ENCODE results near the gene C1orf226. TPM values are rescaled to one million over a fixed set of nuclear protein-coding genes. Genes with fewer than 3 reads are reported as not detected.

The C1orf226 gene
- total RNA-seq, 1 experiment from 2014 or later, result 4.3 TPM

GRCh38 chr1:162390396-162391185, 9.1 kb downstream of the C1orf226 start:
- Histone ChIP-seq H3K27me3 (ENCODE audit: low read length) (no peaks in the 10 kb centered on the region), H2AFZ (ENCODE audit: low read length) (no peak overlapping the region), H3K4me1 (ENCODE audit: insufficient read depth, low read length) (peaks cover 11% of the 10 kb centered on the region), H3K9me2 (replicated peaks; ENCODE audit: low read length) (no peaks in the 10 kb centered on the region), H3F3A (ENCODE audit: low read length, unreplicated experiment) (no peaks in the 10 kb centered on the region), H3K9ac (ENCODE audit: low read length) (no peak overlapping the region), H3K36me3 (ENCODE audit: low read depth, low read length) (no peaks in the 10 kb centered on the region), H3K79me2 (ENCODE audit: low read length) (no peaks in the 10 kb centered on the region), H3K4me2 (ENCODE audit: low read length) (no peak overlapping the region), H3K27ac (ENCODE audit: low read length) (no peak overlapping the region), H3K4me3 (ENCODE audit: low read length) (no peak overlapping the region), H4K20me1 (ENCODE audit: low read length) (no peaks in the 10 kb centered on the region), H3K9me3 (ENCODE audit: low read length) (no peaks in the 10 kb centered on the region)
- BruUV-seq (replicated peaks), result no TSS peak
- DNase-seq (no peak), ATAC-seq (no peak)
- no peak for TF ChIP-seq EZH2phosphoT487 (IDR thresholded peaks at IDR 0.05; ENCODE audit: borderline replicate concordance, low read length)
- no peak for TF ChIP-seq EZH2 (IDR thresholded peaks at IDR 0.05; ENCODE audit: low read length, unreplicated experiment)
- TF ChIP-seq, protein P1, sequence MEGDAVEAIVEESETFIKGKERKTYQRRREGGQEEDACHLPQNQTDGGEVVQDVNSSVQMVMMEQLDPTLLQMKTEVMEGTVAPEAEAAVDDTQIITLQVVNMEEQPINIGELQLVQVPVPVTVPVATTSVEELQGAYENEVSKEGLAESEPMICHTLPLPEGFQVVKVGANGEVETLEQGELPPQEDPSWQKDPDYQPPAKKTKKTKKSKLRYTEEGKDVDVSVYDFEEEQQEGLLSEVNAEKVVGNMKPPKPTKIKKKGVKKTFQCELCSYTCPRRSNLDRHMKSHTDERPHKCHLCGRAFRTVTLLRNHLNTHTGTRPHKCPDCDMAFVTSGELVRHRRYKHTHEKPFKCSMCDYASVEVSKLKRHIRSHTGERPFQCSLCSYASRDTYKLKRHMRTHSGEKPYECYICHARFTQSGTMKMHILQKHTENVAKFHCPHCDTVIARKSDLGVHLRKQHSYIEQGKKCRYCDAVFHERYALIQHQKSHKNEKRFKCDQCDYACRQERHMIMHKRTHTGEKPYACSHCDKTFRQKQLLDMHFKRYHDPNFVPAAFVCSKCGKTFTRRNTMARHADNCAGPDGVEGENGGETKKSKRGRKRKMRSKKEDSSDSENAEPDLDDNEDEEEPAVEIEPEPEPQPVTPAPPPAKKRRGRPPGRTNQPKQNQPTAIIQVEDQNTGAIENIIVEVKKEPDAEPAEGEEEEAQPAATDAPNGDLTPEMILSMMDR (conservative IDR thresholded peaks at IDR 0.05; ENCODE audit: low read depth, low read length), result no peak
- intact Hi-C loops (cut with micrococcal nuclease), result loop anchor here (10.0 kb wide), 2 partner anchors 234 to 626 kb away; partner anchors contain the start of gene ATF6
- ChIA-PET CTCF (interaction anchor here (0.6 to 1.9 kb wide), 2 partner anchors 33 to 332 kb away, joined by 9 to 14 read pairs (median 9); no protein-coding TSS in a partner anchor), POLR2A (ENCODE audit: unreplicated experiment) (no interaction called here)

DNA sequence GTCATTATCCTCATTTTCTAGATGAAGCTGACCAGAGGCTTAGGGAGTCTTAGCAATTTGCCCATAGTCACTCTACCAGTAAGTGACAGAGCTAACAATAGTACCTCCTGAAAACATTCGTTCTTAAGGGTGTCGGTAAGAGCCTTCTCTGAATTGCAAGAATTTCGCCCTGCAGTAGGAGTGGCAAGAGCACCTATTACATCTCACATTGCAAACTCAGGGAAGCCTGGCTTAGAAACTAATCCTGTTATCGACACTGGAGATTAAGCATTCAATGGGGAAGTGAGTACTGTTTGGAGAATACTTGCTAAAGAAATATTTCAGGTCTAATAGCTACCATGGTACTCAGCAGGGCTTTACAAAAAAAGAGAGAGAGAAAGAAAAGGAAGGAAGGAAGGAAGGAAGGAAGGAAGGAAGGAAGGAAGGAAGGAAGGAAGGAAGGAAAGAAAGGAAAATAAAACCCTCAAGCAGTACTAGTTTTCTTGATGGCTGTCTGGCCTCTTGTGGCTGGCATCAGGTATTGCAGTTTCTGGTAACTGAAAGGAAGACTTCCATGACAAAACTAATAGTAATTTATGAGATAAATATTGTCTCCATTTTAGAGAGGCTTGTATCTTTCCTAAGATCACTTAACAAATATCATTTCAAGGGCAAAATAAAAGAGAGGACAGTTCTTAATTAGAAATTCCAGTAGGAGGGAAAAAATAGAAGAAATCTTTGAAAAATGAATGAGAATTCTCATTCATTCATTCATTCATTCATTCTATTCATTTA, 10.4 kb downstream of the C1orf226 start:
- peaks cover 11% of the 10 kb centered on the region for H3K4me1 ChIP-seq (ENCODE audit: insufficient read depth, low read length)
- TF ChIP-seq EZH2phosphoT487 (IDR thresholded peaks at IDR 0.05; ENCODE audit: borderline replicate concordance, low read length), result no peak
- TF ChIP-seq EZH2 (IDR thresholded peaks at IDR 0.05; ENCODE audit: low read length, unreplicated experiment), result no peak
- TF ChIP-seq, protein P1 (conservative IDR thresholded peaks at IDR 0.05; ENCODE audit: low read depth, low read length), result peak; percentile 91
- CTCF ChIA-PET, result interaction anchor here (0.6 to 1.7 kb wide), 5 partner anchors 11 to 355 kb away, joined by 4 to 20 read pairs (median 6); partner anchors contain the start of gene C1orf226
- no TSS peak for BruUV-seq (replicated peaks)
- DNase-seq (peak; percentile 71), ATAC-seq (peak; percentile 57)
- no peaks in the 10 kb centered on the region for H3K9me3 ChIP-seq (ENCODE audit: low read length)
- no peaks in the 10 kb centered on the region for H3F3A ChIP-seq (ENCODE audit: low read length, unreplicated experiment)
- H3K27ac ChIP-seq (ENCODE audit: low read length), result no peak overlapping the region
- H3K9me2 ChIP-seq (replicated peaks; ENCODE audit: low read length), result no peaks in the 10 kb centered on the region
- no peaks in the 10 kb centered on the region for H4K20me1 ChIP-seq (ENCODE audit: low read length)
- intact Hi-C loops (cut with micrococcal nuclease), result loop anchor here (1.0 to 10.0 kb wide), 6 partner anchors 35 to 627 kb away; partner anchors contain the start of gene ATF6
- H3K9ac ChIP-seq (ENCODE audit: low read length), result no peak overlapping the region
- H3K27me3 ChIP-seq (ENCODE audit: low read length), result no peaks in the 10 kb centered on the region
- no peaks in the 10 kb centered on the region for H3K36me3 ChIP-seq (ENCODE audit: low read depth, low read length)
- H3K79me2 ChIP-seq (ENCODE audit: low read length), result no peaks in the 10 kb centered on the region
- peak overlapping the region; percentile 18; the same call in 1 of the 2 replicates for H3K4me2 ChIP-seq (ENCODE audit: low read length)
- POLR2A ChIA-PET (ENCODE audit: unreplicated experiment), result no interaction called here
- H3K4me3 ChIP-seq (ENCODE audit: low read length), result no peak overlapping the region
- peak overlapping the region; percentile 39; the same call in 1 of the 2 replicates for H2AFZ ChIP-seq (ENCODE audit: low read length)

Data from PC-3 (cell line).